WTC11 (cell line): ENCODE measurements around the gene HPX. TPM values are rescaled to one million over a fixed set of nuclear protein-coding genes. Genes with fewer than 3 reads are reported as not detected.

Experiments used
- ATAC-seq: fragments of 200-7000 bp; cut with Tn5 transposase; 2 replicates; pipeline ENCODE4 v1.10.0; 2021; ENCODE audit warnings: mild to moderate bottlenecking, moderate library complexity
- CTCF ChIA-PET: fragments of 300-600 bp; sonication (Branson Sonifier 250); formaldehyde crosslinking; loops from one replicate; lab custom pipeline; 2021; ENCODE audit warnings: antibody characterized with exemption; lab: Charles Lee
- POLR2A ChIA-PET: fragments of 350-600 bp; sonication (Branson Sonifier 250); formaldehyde crosslinking; loops from one replicate; lab custom pipeline; 2021; ENCODE audit warnings: antibody characterized with exemption; lab: Charles Lee
- DNase-seq: peaks from one replicate; pipeline ENCODE4 v3.0.0; 2021; ENCODE audit warnings: low spot score
- H3K27ac Mint-ChIP-seq: 2 replicates; pipeline ENCODE4 v1.8.0; 2021; ENCODE audit warnings: mixed read lengths
- H3K27me3 Mint-ChIP-seq: 2 replicates; pipeline ENCODE4 v1.8.0; 2021; ENCODE audit warnings: low read depth, mild to moderate bottlenecking, moderate library complexity, mixed read lengths
- H3K36me3 Mint-ChIP-seq: 2 replicates; pipeline ENCODE4 v1.8.0; 2021; ENCODE audit warnings: mixed read lengths
- H3K4me1 Mint-ChIP-seq: 2 replicates; pipeline ENCODE4 v1.8.0; 2022; ENCODE audit warnings: mixed read lengths
- H3K4me3 Mint-ChIP-seq: 2 replicates; pipeline ENCODE4 v1.8.0; 2021; ENCODE audit warnings: mild to moderate bottlenecking, moderate library complexity, mixed read lengths
- H3K9me3 Mint-ChIP-seq: 2 replicates; pipeline ENCODE4 v1.8.0; 2021; ENCODE audit warnings: mixed read lengths
- ATF3 ChIP-seq: sonication (generic); formaldehyde crosslinking; conservative IDR thresholded peaks from 2 replicates; pipeline ENCODE4 v1.8.1; 2022; ENCODE audit warnings: mild to moderate bottlenecking, missing genetic modification reagents
- CBFB ChIP-seq: sonication (generic); formaldehyde crosslinking; IDR thresholded peaks from 2 replicates; pipeline ENCODE4 v1.8.1; 2022; ENCODE audit warnings: mild to moderate bottlenecking, low read depth, missing genetic modification reagents
- CREM ChIP-seq: sonication (generic); formaldehyde crosslinking; IDR thresholded peaks from 2 replicates; pipeline ENCODE4 v1.8.1; 2022; ENCODE audit warnings: mild to moderate bottlenecking, missing genetic modification reagents, moderate library complexity
- IRF1 ChIP-seq: sonication (generic); formaldehyde crosslinking; IDR thresholded peaks from 2 replicates; pipeline ENCODE4 v1.8.0; 2023; ENCODE audit warnings: missing genetic modification reagents
- JAZF1 ChIP-seq: fragments of 250-450 bp; sonication (Bioruptor Pico); IDR thresholded peaks from 2 replicates; pipeline ENCODE4 v1.9.0; 2021; ENCODE audit warnings: moderate library complexity, mild to moderate bottlenecking, inconsistent platforms
- NFATC4 ChIP-seq: fragments of 250-450 bp; sonication (Bioruptor Pico); IDR thresholded peaks from 2 replicates; pipeline ENCODE4 v1.9.0; 2021; ENCODE audit warnings: mild to moderate bottlenecking
- NR1H2 ChIP-seq: sonication (generic); formaldehyde crosslinking; IDR thresholded peaks from 2 replicates; pipeline ENCODE4 v1.9.0; 2021; ENCODE audit warnings: mild to moderate bottlenecking, moderate library complexity, missing genetic modification reagents
- OVOL2 ChIP-seq: fragments of 250-450 bp; sonication (Bioruptor Pico); IDR thresholded peaks from 2 replicates; pipeline ENCODE4 v1.9.0; 2021; ENCODE audit warnings: mild to moderate bottlenecking, borderline replicate concordance
- RELA ChIP-seq: sonication (generic); formaldehyde crosslinking; IDR thresholded peaks from 2 replicates; pipeline ENCODE4 v1.8.1; 2022; ENCODE audit warnings: missing genetic modification reagents, mild to moderate bottlenecking, borderline replicate concordance
- TCF7 ChIP-seq: sonication (generic); formaldehyde crosslinking; IDR thresholded peaks from 2 replicates; pipeline ENCODE4 v1.8.0; 2022; ENCODE audit warnings: mild to moderate bottlenecking, low read depth, missing genetic modification reagents, moderate library complexity
- ZNF232 ChIP-seq: sonication (generic); formaldehyde crosslinking; IDR thresholded peaks from 2 replicates; pipeline ENCODE4 v1.8.0; 2022; ENCODE audit warnings: mild to moderate bottlenecking, missing genetic modification reagents
- ZNF396 ChIP-seq: fragments of 250-450 bp; sonication (Bioruptor Pico); IDR thresholded peaks from 2 replicates; pipeline ENCODE4 v1.8.0; 2021; ENCODE audit warnings: mild to moderate bottlenecking, moderate library complexity, borderline replicate concordance
- total RNA-seq: library from RNA; stranded (reverse); gene quantifications from 3 replicates; pipeline ENCODE4 v1.2.3, GENCODE V29; 2021
- TF ChIP-seq, protein P1 (sequence below): fragments of 250-450 bp; sonication (Bioruptor Pico); IDR thresholded peaks from 2 replicates; pipeline ENCODE4 v2.1.2; 2022; ENCODE audit warnings: mild to moderate bottlenecking, moderate library complexity
- TF ChIP-seq, protein P2 (sequence below): sonication (generic); formaldehyde crosslinking; IDR thresholded peaks from 2 replicates; pipeline ENCODE4 v1.8.1; 2022; ENCODE audit warnings: missing genetic modification reagents, borderline replicate concordance
- TF ChIP-seq, protein P3 (sequence below): sonication (generic); formaldehyde crosslinking; IDR thresholded peaks from 2 replicates; pipeline ENCODE4 v1.8.1; 2023; ENCODE audit warnings: mild to moderate bottlenecking, missing genetic modification reagents, moderate library complexity
- TF ChIP-seq, protein P4 (sequence below): fragments of 200-600 bp; IDR thresholded peaks from 2 replicates; pipeline ENCODE4 v1.8.0; 2022; ENCODE audit warnings: antibody characterized with exemption

Gene HPX
- total RNA-seq, 1 experiment from 2014 or later: 1.7 TPM

DNA sequence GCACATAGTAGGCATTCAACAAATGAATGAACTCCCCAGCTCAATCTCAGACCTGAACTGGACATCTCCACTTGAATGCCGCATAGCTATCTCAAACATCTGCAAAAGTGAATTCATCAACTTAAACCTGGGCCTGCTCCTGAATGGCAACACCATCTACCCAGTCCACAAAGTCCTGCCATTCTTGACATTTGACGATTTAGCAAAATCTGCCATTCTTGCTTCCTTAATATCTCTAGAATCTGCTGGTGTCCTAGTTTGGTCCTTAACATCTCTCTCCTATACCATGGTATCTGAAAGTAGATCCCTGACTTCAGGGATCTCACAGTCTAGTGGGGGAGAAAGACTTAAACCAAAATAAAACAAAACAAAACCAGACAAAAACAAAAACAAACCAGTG is 12.4 kb upstream of the HPX start:
- ATAC-seq (no peak), DNase-seq (no peak)
- Mint-ChIP-seq H3K9me3 (no peaks in the 10 kb centered on the region), H3K27ac (no peak overlapping the region), H3K36me3 (peaks cover 2% of the 10 kb centered on the region; the same call in 1 of the 2 replicates), H3K27me3 (no peaks in the 10 kb centered on the region), H3K4me3 (no peak overlapping the region), H3K4me1 (no peaks in the 10 kb centered on the region)
- POLR2A ChIA-PET: no interaction called here
- TF ChIP-seq CBFB: no peak
- CTCF ChIA-PET: interaction anchor here (0.6 to 6.0 kb wide), 5 partner anchors 10 to 78 kb away, joined by 3 to 42 read pairs (median 4); no protein-coding TSS in a partner anchor

DNA sequence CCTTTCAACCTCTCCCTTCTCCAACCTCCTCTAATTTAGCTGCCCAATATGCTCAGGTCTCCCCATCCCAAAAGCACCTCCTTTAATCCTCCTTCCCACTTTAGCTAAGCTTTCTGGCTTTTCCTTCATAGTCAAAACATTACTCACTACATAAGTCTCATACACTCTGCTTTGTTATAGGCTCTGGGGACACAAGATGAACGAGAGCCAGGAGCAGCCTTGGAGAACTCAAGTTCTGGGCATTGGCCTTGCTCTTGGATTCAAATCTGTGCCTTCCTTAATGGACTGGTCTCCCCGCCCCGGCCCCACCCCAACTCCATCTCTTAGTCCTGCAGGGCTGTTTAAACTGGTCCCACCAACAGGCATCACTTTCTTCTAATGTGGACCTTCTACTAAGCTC is 11.4 kb upstream of the HPX start:
- H3K4me3 Mint-ChIP-seq: no peak overlapping the region
- ATAC-seq: no peak
- TF ChIP-seq TCF7 (CRISPR knock-in tag) (no peak), NFATC4 (CRISPR knock-in tag) (no peak), NR1H2 (CRISPR knock-in tag) (no peak), OVOL2 (CRISPR knock-in tag) (no peak), ATF3 (CRISPR knock-in tag) (no peak), IRF1 (CRISPR knock-in tag) (no peak)
- TF ChIP-seq, all 79 proteins: peak for 0
- Mint-ChIP-seq H3K36me3 (peaks cover 2% of the 10 kb centered on the region; the same call in 1 of the 2 replicates), H3K4me1 (no peaks in the 10 kb centered on the region), H3K27ac (no peak overlapping the region), H3K27me3 (no peaks in the 10 kb centered on the region), H3K9me3 (no peaks in the 10 kb centered on the region)
- ChIA-PET POLR2A (no interaction called here), CTCF (interaction anchor here (0.8 to 6.0 kb wide), 6 partner anchors 9 to 116 kb away, joined by 3 to 42 read pairs (median 4); no protein-coding TSS in a partner anchor)
- no peak for DNase-seq

DNA sequence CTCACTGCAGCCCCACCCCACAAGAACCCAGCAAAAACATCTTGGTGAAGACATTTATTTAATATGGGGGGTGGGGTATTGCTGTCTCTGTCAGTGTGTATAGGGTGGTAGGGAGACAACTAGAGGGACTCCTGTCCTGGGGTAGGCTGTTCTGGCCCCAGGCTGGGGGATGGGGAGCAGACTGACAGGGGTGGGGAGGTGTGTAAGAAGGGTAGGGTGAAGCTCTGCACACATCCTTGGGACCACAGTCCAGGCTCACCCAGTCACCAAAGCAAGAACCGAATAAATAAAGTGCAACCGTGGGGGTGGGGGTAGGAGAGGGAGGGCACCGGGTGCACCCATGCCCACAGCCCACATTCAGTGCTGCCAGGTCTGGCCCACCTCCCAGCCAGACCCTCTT is 7.8 kb upstream of the HPX start:
- ATAC-seq (no peak), DNase-seq (no peak)
- CTCF ChIA-PET: interaction anchor here (0.8 to 12.2 kb wide), 2 partner anchors 64 to 70 kb away, joined by 3 to 342 read pairs; no protein-coding TSS in a partner anchor
- no peak overlapping the region for H3K27ac Mint-ChIP-seq
- H3K27me3 Mint-ChIP-seq: no peaks in the 10 kb centered on the region
- TF ChIP-seq RELA (CRISPR knock-in tag) (no peak), JAZF1 (CRISPR knock-in tag) (no peak)
- POLR2A ChIA-PET: no interaction called here
- H3K4me1 Mint-ChIP-seq: no peaks in the 10 kb centered on the region
- no peak overlapping the region for H3K4me3 Mint-ChIP-seq
- H3K9me3 Mint-ChIP-seq: no peaks in the 10 kb centered on the region
- no peaks in the 10 kb centered on the region for H3K36me3 Mint-ChIP-seq

- Mint-ChIP-seq H3K4me1 (no peaks in the 10 kb centered on the region), H3K27me3 (no peaks in the 10 kb centered on the region), H3K9me3 (no peaks in the 10 kb centered on the region), H3K36me3 (no peaks in the 10 kb centered on the region), H3K4me3 (no peak overlapping the region), H3K27ac (no peak overlapping the region)
- TF ChIP-seq ZNF396 (CRISPR knock-in tag) (no peak), CREM (CRISPR knock-in tag) (no peak), ZNF232 (CRISPR knock-in tag) (no peak)
- TF ChIP-seq, protein P1, sequence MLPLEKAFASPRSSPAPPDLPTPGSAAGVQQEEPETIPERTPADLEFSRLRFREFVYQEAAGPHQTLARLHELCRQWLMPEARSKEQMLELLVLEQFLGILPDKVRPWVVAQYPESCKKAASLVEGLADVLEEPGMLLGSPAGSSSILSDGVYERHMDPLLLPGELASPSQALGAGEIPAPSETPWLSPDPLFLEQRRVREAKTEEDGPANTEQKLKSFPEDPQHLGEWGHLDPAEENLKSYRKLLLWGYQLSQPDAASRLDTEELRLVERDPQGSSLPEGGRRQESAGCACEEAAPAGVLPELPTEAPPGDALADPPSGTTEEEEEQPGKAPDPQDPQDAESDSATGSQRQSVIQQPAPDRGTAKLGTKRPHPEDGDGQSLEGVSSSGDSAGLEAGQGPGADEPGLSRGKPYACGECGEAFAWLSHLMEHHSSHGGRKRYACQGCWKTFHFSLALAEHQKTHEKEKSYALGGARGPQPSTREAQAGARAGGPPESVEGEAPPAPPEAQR (CRISPR knock-in tag): no peak
- TF ChIP-seq, protein P2, sequence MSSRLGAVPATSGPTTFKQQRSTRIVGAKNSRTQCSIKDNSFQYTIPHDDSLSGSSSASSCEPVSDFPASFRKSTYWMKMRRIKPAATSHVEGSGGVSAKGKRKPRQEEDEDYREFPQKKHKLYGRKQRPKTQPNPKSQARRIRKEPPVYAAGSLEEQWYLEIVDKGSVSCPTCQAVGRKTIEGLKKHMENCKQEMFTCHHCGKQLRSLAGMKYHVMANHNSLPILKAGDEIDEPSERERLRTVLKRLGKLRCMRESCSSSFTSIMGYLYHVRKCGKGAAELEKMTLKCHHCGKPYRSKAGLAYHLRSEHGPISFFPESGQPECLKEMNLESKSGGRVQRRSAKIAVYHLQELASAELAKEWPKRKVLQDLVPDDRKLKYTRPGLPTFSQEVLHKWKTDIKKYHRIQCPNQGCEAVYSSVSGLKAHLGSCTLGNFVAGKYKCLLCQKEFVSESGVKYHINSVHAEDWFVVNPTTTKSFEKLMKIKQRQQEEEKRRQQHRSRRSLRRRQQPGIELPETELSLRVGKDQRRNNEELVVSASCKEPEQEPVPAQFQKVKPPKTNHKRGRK: no peak
- TF ChIP-seq, protein P3, sequence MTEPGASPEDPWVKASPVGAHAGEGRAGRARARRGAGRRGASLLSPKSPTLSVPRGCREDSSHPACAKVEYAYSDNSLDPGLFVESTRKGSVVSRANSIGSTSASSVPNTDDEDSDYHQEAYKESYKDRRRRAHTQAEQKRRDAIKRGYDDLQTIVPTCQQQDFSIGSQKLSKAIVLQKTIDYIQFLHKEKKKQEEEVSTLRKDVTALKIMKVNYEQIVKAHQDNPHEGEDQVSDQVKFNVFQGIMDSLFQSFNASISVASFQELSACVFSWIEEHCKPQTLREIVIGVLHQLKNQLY (CRISPR knock-in tag): no peak
- TF ChIP-seq, protein P4, sequence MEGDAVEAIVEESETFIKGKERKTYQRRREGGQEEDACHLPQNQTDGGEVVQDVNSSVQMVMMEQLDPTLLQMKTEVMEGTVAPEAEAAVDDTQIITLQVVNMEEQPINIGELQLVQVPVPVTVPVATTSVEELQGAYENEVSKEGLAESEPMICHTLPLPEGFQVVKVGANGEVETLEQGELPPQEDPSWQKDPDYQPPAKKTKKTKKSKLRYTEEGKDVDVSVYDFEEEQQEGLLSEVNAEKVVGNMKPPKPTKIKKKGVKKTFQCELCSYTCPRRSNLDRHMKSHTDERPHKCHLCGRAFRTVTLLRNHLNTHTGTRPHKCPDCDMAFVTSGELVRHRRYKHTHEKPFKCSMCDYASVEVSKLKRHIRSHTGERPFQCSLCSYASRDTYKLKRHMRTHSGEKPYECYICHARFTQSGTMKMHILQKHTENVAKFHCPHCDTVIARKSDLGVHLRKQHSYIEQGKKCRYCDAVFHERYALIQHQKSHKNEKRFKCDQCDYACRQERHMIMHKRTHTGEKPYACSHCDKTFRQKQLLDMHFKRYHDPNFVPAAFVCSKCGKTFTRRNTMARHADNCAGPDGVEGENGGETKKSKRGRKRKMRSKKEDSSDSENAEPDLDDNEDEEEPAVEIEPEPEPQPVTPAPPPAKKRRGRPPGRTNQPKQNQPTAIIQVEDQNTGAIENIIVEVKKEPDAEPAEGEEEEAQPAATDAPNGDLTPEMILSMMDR: peak; percentile 80
- ChIA-PET POLR2A (interaction anchor here (1.0 to 1.2 kb wide), 3 partner anchors 24 to 64 kb away, joined by 3 read pairs; partner anchors contain the start of gene APBB1), CTCF (interaction anchor here (0.6 to 12.2 kb wide), 61 partner anchors 9 to 312 kb away, joined by 3 to 342 read pairs (median 5); partner anchors contain the start of genes APBB1, ARFIP2, DNHD1 and FHIP1B)
- ATAC-seq (peak; percentile 90), DNase-seq (peak; percentile 68)
These were observed 2.6 kb upstream of the HPX start for GRCh38 chr11:6443269-6444003.
